AG08395 (cell line): ENCODE data around the gene SUFU.
A peak's percentile ranks its signal among the peaks of the same experiment; 100 is the strongest.

Experiments used
- DNase-seq: peaks from one replicate; pipeline ENCODE4 v3.0.0; 2012; ENCODE audit warnings: mixed read lengths, low spot score

The SUFU gene

DNA sequence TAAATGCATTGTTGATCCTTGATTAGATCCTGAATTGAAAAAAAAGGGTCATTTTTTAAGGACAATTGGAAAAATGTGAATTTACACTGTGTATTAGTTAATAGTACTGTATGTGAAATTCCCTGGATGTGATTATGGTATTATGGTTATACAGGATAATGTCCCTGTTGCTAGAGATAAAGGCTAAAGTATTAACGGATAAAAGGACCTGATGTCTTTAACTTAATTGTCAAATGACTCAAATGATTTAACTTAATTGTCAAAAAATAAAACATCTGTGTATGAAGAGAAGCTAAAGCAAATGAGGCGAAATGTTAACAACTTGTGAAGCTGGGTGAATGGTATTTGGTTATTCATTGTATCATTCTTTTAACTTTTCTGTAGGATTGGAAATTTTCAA is 48.8 kb downstream of the SUFU start:
- no peak for DNase-seq

DNA sequence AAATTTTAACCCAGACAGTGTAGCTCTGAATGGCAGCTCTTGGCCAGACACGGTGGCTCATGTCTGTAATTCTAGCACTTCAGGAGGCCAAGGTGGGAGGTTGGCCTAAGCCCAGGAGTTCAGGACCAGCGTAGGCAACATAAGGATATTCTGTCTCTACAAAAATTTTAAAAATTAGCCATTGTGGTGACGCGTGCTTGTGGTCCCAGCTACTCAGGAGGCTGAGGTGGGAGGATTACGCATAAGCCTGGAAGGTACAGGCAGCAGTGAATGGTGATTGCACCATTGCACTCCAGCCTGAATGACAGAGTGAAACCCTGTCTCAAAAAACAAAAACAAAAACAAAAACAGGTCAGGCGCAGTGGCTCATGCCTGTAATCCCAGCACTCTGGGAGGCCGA is 50.0 kb downstream of the SUFU start:
- no peak for DNase-seq

DNA sequence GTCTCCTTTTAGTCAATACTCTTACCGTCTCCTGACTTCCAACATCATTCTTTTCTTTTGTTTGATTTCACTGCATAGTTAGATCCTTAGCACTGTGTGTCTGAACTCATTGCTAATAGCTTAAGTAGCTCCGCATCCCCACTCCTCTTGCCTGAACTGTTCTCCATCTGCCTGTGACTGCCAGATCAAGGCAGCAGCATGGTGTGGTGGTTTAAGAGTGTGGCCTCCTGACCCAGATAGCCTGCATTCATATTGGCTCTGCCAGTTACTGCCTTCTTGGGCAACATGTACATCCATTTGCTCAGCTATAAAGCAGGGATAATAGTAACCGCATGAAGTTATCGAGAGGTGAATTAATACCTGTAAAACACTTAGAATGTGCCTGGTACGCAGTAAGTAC is 50.8 kb downstream of the SUFU start:
- no peak for DNase-seq

DNA sequence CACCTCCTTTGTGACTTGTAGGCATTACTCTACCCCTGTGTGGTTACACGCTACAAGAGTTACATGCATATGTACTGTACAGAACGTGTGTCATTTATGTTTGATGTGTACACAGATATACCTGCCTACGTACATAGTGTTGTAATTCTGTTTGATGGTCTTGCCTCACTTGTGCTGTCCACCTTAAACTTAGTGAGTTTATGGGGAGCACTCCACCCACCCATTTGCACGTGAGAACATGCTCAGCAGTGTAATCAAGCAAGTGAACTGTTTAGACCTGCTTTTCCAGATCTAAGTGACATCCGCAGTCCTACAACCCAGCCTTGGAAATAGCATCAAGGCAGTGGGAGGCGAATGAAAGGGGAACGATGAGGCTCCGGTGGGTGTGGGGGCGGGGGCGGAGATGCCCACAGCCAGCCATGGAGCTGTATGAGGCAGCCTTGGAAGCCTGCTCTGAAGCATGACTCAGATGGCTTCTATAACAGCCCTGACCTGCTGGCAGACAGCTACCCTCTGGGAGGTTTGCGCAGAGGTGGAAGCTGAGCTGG is 52.1 kb downstream of the SUFU start:
- peak; percentile 65 for DNase-seq

DNA sequence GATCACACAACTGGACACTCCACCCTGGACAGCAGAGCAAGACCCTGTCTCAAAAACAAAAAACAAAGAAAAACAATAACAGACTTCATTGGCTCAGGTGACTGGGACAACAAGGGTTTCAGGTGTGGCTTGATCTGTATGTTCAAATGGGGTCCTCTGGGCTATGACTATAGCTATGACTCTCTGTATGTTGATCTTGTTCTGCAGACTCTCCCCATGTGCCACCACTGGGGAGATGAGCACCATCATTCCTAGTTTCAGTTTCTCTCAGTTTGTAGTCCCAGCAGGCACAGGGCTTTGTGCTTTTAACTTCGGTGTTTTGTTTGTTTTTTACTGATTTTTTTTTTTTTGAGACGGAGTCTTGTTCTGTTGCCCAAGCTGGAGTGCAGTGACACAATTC is 53.8 kb downstream of the SUFU start:
- DNase-seq: no peak

DNA sequence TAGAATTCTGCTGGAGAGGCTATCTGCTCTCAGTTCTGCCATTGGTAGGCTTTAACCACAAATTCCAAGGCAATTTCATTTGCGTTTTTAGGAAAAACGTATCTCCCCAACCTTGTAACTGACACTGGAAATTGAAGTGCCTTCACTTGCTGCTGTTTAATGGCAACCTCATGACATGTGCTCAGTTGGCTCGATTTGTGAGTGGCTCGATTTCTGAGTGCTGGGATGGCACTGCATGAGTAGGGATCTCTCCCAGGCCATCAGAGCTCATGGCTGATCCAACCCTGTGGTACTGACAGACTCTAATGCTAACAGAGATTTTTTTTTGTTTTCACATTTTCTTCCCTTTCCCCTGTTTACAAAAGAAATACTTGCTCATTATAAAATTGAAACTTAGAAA is 56.0 kb downstream of the SUFU start:
- DNase-seq: no peak

DNA sequence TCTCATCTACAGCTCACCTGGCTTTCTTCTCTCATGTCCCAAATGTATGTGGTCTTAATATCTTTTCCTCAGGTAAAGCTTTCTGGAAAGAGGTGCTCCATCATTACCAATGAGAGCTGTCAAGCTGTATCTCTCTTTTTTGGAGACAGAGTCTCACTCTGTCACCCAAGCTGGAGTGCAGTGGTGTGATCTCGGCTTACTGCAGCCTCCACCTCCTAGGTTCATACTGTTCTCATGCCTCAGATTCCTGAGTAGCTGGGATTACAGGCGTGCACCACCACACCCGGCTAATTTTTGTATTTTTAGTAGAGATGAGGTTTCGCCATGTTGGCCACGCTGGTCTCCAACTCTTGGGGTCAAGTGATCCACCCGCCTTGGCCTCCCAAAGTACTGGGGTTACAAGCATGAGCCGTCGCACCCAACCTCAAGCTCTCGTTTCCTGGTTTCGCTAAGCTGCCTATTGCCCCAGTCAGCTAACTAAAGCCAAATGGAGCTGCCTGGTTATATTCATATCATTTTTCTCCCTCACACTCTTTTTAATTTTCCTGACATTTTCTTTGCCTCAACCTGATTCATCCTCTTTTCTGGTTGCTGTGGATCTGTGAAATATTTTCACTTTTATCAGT is 60.5 kb downstream of the SUFU start:
- DNase-seq: no peak

DNA sequence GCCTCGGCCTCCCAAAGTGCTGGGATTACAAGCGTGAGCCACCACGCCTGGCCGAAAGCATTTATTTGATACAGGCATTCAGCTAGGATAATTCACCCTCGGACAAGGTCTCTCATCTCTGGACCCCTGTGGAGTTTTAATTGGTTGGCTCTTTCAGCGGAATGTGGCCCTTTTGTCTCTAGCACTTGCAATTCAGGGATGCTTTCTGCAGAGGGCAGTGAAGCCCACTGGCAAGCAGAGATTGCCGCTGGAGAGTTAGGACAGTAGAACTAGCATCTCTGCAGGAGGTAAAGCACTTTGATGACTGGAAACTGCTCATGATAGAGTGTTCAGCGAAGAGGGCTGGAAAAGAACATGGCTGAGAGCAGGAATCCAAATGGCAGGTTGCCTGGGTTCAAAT is 62.0 kb downstream of the SUFU start:
- no peak for DNase-seq

DNA sequence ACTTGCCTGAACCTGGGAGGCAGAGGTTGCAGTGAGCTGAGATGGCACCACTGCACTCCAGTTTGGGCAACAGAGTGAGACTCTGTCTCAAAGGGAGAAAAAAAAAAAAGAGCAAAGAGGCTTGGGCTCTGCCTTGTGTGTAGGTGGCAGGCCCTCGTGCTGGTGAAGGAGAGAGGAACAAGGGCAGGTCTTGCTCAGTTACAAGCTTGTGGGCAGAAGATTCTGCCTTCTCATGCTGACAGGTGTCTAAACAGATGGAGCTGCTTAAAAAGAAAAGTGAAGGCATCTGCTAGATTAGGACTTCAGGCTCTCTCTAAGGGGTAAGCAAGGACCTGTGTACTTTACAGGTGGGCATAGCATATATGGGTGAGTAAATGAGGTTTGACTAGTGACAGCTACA is 75.0 kb downstream of the SUFU start:
- DNase-seq: no peak

DNA sequence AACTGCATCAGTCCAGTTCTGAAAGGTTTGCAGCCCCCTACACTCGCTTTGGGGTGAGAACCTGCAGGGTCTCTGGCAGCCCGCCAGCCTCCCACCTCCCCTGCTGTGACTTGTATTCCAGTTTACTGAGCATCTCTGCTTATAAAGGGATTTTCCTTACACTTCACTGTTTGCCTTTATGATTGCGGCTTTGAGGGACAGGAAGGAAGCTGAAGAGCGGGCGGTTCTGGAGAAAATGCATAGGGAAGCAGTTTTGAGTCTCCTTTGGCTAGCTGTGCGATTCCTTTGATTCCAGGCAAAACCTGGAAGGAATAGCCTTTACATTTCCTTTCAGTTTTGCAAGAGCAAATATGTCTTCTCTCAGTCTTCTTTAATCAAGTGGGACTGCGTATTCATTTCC is 75.6 kb downstream of the SUFU start:
- DNase-seq: no peak

DNA sequence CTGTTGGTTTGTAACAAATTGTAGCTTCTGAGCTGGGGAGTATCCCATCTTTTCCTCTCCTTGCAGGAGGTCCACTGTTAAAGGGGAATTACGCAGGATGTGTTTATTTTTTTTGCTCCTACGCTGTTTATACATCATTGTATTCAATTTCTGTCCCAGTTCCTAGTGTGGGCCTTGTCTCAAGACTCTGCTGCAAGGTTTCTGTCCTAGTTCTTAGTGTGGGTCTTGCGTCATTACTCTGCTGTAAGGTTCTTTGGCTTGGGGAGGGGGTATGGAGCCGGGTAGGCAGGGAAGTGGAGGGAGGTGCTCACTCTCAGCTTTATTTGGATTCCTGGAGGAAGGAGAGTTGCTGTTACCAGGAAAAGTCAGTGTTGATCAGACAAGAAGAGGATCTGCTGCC is 76.5 kb downstream of the SUFU start:
- no peak for DNase-seq

DNA sequence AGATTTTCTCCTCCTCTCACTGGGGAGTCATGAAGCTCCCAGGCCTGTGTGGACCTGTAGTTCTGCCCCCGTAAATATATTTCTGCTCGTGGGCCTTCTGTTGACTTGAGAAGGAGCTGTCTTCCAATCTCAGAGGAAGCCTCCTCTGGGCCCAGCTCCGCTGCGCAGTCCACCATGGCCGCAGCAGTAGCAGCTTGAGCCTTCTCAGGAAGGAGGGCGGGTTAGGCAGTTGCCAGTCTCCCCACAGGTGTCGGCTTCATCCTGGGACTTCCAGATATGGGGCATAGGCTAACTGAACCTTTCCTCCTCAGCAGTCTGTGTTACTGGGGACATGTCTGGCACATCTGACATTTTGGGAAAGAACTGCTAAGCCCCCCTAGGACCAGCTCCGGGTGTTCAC is 77.6 kb downstream of the SUFU start:
- DNase-seq: no peak

DNA sequence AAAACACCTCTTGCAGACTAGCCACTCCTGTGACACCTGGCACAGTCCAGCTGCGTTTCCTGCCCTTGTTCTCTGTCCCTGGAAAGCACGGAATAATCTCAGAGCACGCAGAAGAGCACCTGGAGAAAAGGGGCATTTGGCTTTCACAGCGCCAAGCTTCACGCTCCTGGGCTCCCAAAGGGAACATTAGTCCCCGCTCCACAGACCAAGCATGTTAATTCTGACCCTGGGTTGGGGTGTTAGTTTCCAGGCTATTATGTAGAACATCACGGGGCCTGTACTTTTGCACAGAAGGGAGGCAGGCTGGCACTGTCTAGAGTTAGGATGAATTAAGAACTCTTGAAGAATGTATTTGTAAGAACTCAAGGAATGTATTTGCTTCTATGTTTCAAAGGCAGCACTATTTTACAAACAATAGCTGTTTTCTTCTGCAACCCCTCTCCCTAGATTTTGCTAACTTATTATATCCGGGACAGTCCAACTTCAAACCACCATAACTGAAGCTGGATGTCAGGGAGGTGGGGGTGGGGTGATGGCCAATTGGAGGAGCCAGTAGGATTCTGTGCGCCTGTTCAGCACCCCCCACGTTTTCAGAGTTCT is 78.3 kb downstream of the SUFU start:
- DNase-seq: no peak

DNA sequence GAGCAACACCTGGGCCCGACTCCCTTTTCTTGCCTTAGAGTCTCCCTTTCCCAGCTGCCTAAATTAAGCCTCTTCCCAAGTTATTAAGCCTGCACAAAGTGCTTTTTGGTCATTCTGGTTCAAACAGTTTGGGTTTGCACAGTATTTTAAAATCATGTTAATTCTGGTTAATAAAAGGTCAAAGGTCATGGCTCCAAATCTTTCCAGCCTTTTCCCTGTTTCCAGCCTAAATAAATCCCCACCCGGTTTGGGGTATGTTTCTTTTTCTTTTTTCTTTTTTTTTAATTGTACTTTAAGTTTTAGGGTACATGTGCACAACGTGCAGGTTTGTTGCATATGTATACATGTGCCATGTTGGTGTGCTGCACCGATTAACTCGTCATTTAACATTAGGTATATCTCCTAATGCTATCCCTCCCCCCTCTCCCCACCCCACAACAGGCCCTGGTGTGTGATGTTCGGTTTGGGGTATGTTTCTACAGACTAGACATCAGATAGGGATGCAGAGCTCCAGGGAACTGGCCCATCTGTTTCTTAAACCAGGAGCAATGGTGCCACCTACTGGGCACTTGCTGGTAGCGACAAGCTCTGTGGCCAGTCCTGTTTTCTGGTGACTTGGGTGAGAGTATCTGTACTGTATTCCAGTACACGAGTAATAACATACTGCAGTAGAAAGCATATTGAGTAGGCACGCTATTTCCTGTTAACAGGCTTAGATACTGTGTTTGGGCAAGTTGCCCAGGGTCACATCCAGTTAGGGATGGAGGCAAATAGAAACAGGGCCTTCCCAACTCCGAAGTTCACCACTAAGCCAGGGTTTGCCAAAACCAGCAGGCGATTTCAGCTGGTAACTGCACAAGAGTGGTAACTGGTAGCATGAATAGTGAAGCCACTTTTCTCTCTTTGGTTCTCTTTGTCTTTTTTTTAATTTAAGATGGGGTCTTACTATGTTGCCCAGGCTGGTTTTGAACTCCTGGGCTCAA is 80.0 kb downstream of the SUFU start:
- peak; percentile 94 for DNase-seq

DNA sequence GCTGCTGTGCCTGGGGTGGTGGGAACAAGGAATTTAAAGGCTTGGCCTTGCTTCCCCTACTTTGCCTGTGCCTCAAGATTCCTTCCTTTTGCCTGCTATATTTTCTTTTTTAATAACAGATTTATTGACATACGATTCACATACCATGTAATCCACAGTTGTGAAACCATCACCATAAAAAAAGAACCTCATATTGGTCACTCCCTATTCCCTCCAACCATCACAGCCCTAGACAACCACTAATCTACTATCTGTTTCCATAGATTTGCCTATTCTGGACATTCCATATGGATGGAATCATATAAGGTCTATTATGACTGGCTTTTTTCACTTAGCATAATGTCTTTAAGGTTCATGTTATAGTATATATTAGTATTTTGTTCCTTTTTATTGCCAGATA is 81.3 kb downstream of the SUFU start:
- no peak for DNase-seq

DNA sequence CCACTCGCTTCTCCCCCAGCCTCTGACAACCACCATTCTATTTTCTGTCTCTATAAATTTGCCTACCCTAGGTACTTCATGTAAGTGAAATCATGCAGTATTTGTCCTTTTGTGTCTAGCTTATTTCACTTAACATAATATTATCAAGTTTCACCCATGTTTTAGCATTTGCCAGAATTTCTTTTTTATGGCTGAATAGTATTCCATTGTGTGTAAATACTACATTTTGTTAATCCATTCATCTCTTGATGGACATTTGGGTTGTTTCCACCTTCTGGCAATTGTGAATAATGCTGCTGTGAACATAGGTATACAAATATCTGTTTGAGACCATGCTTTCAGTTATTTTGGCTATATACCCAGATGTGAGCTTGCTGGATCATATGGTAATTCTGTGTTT is 83.1 kb downstream of the SUFU start:
- DNase-seq: no peak

DNA sequence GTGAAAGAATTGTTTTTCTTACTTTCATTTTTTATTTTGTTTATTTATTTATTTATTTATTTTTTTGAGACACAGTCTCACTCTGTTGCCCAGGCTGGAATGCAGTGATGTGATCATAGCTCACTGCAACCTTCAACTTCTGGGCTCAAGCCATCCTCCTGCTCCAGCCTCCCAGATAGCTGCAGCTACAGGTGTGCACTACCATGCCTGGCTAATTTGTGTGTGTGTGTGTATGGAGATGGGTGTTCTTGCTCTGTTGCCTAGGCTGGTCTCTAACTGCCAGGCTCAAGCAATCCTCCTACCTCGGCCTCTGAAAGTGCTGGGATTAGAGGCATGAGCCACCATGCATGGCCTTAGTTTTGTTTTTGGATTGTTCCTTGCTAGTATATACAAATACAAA is 85.1 kb downstream of the SUFU start:
- no peak for DNase-seq

DNA sequence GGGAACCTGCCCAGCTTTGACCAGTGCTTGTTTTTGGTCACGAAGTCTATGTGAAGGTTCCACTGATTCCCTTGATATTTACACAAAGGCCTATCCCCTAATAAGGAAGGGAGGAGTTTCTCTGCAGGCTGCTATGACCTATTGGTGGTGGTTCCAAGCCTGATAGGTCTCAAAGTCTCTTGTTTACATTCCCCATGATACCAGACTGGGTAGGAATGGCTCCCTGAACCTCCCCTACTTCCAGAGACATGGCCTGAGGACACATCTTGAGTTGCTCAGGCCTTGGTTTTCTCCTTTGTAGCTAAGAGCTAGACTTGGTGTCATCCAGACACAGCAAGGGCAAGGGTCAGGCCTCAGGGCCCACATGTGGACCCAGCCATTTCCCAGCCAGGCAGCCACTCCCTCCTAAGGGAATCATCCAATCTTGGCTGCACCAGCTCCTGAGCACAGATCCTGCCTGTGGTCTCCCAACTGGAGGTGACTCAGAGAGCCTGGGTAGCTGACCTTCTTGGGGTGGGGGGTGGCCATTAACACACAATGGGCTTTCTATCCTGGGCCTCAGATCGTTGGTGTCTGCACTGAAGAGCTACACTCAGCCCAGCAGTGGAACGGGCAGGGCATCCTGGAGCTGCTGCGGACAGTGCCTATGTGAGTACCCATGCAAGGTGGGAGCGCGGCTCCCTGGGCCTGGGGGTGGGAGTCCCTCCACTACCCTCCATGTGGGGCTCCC is 89.5 kb downstream of the SUFU start:
- peak; percentile 40 for DNase-seq

DNA sequence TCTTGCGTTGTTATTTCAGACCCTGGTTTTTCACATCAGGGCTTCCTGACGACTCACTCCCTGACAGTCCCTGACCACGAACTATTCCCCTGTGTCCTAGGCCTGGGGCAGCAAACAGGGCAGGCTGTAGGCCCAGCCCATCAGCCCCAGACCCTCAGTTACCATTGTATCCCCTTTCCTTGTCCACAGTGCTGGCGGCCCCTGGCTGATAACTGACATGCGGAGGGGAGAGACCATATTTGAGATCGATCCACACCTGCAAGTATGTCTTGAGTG is 90.0 kb downstream of the SUFU start:
- DNase-seq: no peak

DNA sequence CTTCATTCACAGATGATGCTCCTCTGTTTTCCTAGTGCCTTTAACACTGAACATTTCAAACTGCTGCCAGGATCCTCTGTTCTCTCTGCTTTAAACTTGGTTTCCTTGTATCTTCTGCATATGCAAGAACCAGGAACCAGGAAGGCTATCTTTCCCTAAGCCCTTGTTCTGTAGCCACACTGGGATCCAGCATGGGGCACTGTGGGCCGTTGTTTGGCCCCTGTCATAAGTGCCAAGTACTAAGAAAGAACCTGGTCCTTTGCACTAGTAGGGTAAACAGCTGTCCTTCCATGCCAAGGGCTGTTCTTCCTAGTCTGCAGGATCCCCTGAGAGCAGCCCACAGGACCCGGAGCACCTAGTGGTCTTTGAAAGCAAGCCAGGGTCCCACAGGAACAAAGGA is 91.5 kb downstream of the SUFU start:
- DNase-seq: no peak

DNA sequence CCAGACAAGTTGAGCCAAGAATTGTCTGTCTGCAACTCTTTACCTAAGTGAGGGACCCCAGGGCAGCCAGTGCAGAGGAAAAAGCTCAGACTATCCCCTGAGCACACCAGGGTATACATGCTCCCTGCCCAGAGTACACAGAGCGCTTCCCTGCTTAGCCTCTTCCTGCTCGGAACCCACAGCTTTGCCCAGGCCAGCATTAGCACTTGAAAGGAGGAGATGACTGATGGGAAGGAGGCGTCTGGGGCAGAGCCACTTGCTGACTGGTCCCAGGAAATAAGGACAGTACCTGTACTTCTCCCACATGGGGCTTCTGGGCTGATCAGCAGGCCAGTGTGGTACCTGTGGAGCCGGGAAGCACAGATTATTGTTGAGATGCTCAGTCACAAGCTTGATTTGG is 92.1 kb downstream of the SUFU start:
- DNase-seq: no peak

DNA sequence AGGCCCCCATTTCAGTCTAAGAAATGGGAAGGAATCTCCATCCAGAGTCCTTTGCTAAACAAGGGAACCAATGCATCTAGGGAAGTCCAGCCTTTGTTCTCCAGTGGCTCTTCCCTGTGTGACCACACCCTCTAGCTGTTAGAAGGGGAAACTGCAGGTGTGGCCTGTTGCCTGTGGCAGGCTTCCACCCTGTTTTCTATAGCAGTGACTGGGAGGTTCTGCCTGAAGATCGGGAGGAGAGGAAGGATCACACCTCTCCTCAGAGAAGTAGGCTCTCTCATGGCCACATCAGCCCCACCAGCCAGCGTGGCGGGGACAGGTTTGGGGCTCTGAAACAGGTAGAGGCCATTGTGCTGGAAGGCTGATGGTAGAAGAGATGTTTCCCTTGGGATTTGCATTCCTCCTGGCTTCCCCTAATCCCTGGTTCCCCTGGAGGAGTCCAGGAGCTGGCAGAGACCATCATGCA is 92.8 kb downstream of the SUFU start:
- DNase-seq: peak; percentile 79
